Measurements from ENCODE around the gene G6PC2.
"Not testable (repeated sequence)": the region's sequence is repeated elsewhere in the genome, so short reads cannot be mapped to it uniquely, and the experiment has no call there.

G6PC2 gene

GRCh38 chr2:168932174-168932573 lies 31.1 kb downstream of the G6PC2 start:
- not testable (repeated sequence) for H3K36me3 ChIP-seq (ENCODE audit: control insufficient read depth, insufficient read depth, low read length); H3K9me3 ChIP-seq (ENCODE audit: control insufficient read depth, low read length); H3K27me3 ChIP-seq (ENCODE audit: control insufficient read depth, insufficient read depth, low read length); H3K4me3 ChIP-seq (ENCODE audit: low read length); H3K4me1 ChIP-seq (ENCODE audit: control insufficient read depth, insufficient read depth, low read length); H3K9ac ChIP-seq (ENCODE audit: low read length)

- Histone ChIP-seq H3K9ac (ENCODE audit: low read length) (no peak overlapping the region), H3K27me3 (ENCODE audit: control insufficient read depth, insufficient read depth, low read length) (peaks cover 5% of the 10 kb centered on the region), H3K4me3 (ENCODE audit: low read length) (no peak overlapping the region), H3K36me3 (ENCODE audit: control insufficient read depth, insufficient read depth, low read length) (no peaks in the 10 kb centered on the region), H3K4me1 (ENCODE audit: control insufficient read depth, insufficient read depth, low read length) (no peaks in the 10 kb centered on the region), H3K9me3 (ENCODE audit: control insufficient read depth, low read length) (no peaks in the 10 kb centered on the region)
Measured at GRCh38 chr2:168934826-168935225, 33.7 kb downstream of the G6PC2 start.

GRCh38 chr2:168935810-168936581 lies 34.9 kb downstream of the G6PC2 start:
- Histone ChIP-seq H3K27me3 (ENCODE audit: control insufficient read depth, insufficient read depth, low read length) (peaks cover 5% of the 10 kb centered on the region), H3K9ac (ENCODE audit: low read length) (no peak overlapping the region), H3K36me3 (ENCODE audit: control insufficient read depth, insufficient read depth, low read length) (no peaks in the 10 kb centered on the region), H3K4me3 (ENCODE audit: low read length) (no peak overlapping the region), H3K4me1 (ENCODE audit: control insufficient read depth, insufficient read depth, low read length) (no peaks in the 10 kb centered on the region), H3K9me3 (ENCODE audit: control insufficient read depth, low read length) (no peaks in the 10 kb centered on the region)

GRCh38 chr2:168939061-168939460 lies 38.0 kb downstream of the G6PC2 start:
- H3K9ac ChIP-seq (ENCODE audit: low read length), result no peak overlapping the region
- no peaks in the 10 kb centered on the region for H3K4me1 ChIP-seq (ENCODE audit: control insufficient read depth, insufficient read depth, low read length)
- H3K36me3 ChIP-seq (ENCODE audit: control insufficient read depth, insufficient read depth, low read length), result no peaks in the 10 kb centered on the region
- peaks cover 5% of the 10 kb centered on the region for H3K27me3 ChIP-seq (ENCODE audit: control insufficient read depth, insufficient read depth, low read length)
- no peaks in the 10 kb centered on the region for H3K9me3 ChIP-seq (ENCODE audit: control insufficient read depth, low read length)
- no peak overlapping the region for H3K4me3 ChIP-seq (ENCODE audit: low read length)

GRCh38 chr2:168939918-168940317 lies 38.8 kb downstream of the G6PC2 start:
- Histone ChIP-seq H3K27me3 (ENCODE audit: control insufficient read depth, insufficient read depth, low read length) (peaks cover 5% of the 10 kb centered on the region), H3K4me1 (ENCODE audit: control insufficient read depth, insufficient read depth, low read length) (no peaks in the 10 kb centered on the region), H3K9me3 (ENCODE audit: control insufficient read depth, low read length) (no peaks in the 10 kb centered on the region), H3K36me3 (ENCODE audit: control insufficient read depth, insufficient read depth, low read length) (no peaks in the 10 kb centered on the region), H3K4me3 (ENCODE audit: low read length) (no peak overlapping the region), H3K9ac (ENCODE audit: low read length) (no peak overlapping the region)

GRCh38 chr2:168941297-168941696 lies 40.2 kb downstream of the G6PC2 start:
- no peaks in the 10 kb centered on the region for H3K36me3 ChIP-seq (ENCODE audit: control insufficient read depth, insufficient read depth, low read length)
- H3K27me3 ChIP-seq (ENCODE audit: control insufficient read depth, insufficient read depth, low read length), result peaks cover 5% of the 10 kb centered on the region

GRCh38 chr2:168944065-168944464 lies 43.0 kb downstream of the G6PC2 start:
- H3K9ac ChIP-seq (ENCODE audit: low read length), result no peak overlapping the region
- no peaks in the 10 kb centered on the region for H3K9me3 ChIP-seq (ENCODE audit: control insufficient read depth, low read length)
- H3K27me3 ChIP-seq (ENCODE audit: control insufficient read depth, insufficient read depth, low read length), result no peaks in the 10 kb centered on the region
- H3K4me3 ChIP-seq (ENCODE audit: low read length), result no peak overlapping the region
- H3K36me3 ChIP-seq (ENCODE audit: control insufficient read depth, insufficient read depth, low read length), result no peaks in the 10 kb centered on the region
- H3K4me1 ChIP-seq (ENCODE audit: control insufficient read depth, insufficient read depth, low read length), result no peaks in the 10 kb centered on the region

More at GRCh38 chr2:168941297-168941696, 40.2 kb downstream of the G6PC2 start:
- no peaks in the 10 kb centered on the region for H3K9me3 ChIP-seq (ENCODE audit: control insufficient read depth, low read length)
- H3K4me1 ChIP-seq (ENCODE audit: control insufficient read depth, insufficient read depth, low read length), result no peaks in the 10 kb centered on the region
- H3K9ac ChIP-seq (ENCODE audit: low read length), result no peak overlapping the region
- no peak overlapping the region for H3K4me3 ChIP-seq (ENCODE audit: low read length)

GRCh38 chr2:168945508-168945907 lies 44.4 kb downstream of the G6PC2 start:
- H3K9me3 ChIP-seq (ENCODE audit: control insufficient read depth, low read length), result no peaks in the 10 kb centered on the region
- no peaks in the 10 kb centered on the region for H3K27me3 ChIP-seq (ENCODE audit: control insufficient read depth, insufficient read depth, low read length)
- H3K4me1 ChIP-seq (ENCODE audit: control insufficient read depth, insufficient read depth, low read length), result no peaks in the 10 kb centered on the region
- no peak overlapping the region for H3K9ac ChIP-seq (ENCODE audit: low read length)
- no peak overlapping the region for H3K4me3 ChIP-seq (ENCODE audit: low read length)
- no peaks in the 10 kb centered on the region for H3K36me3 ChIP-seq (ENCODE audit: control insufficient read depth, insufficient read depth, low read length)

GRCh38 chr2:168948621-168949212 lies 47.6 kb downstream of the G6PC2 start:
- no peaks in the 10 kb centered on the region for H3K27me3 ChIP-seq (ENCODE audit: control insufficient read depth, insufficient read depth, low read length)
- H3K4me1 ChIP-seq (ENCODE audit: control insufficient read depth, insufficient read depth, low read length), result no peaks in the 10 kb centered on the region
- H3K9ac ChIP-seq (ENCODE audit: low read length), result no peak overlapping the region
- H3K36me3 ChIP-seq (ENCODE audit: control insufficient read depth, insufficient read depth, low read length), result no peaks in the 10 kb centered on the region
- no peaks in the 10 kb centered on the region for H3K9me3 ChIP-seq (ENCODE audit: control insufficient read depth, low read length)
- no peak overlapping the region for H3K4me3 ChIP-seq (ENCODE audit: low read length)

GRCh38 chr2:168949324-168949723 lies 48.2 kb downstream of the G6PC2 start:
- H3K4me1 ChIP-seq (ENCODE audit: control insufficient read depth, insufficient read depth, low read length), result no peaks in the 10 kb centered on the region
- no peaks in the 10 kb centered on the region for H3K9me3 ChIP-seq (ENCODE audit: control insufficient read depth, low read length)
- no peaks in the 10 kb centered on the region for H3K27me3 ChIP-seq (ENCODE audit: control insufficient read depth, insufficient read depth, low read length)
- no peaks in the 10 kb centered on the region for H3K36me3 ChIP-seq (ENCODE audit: control insufficient read depth, insufficient read depth, low read length)
- H3K4me3 ChIP-seq (ENCODE audit: low read length), result no peak overlapping the region
- H3K9ac ChIP-seq (ENCODE audit: low read length), result no peak overlapping the region

- Histone ChIP-seq H3K36me3 (ENCODE audit: control insufficient read depth, insufficient read depth, low read length) (no peaks in the 10 kb centered on the region), H3K4me3 (ENCODE audit: low read length) (no peak overlapping the region), H3K4me1 (ENCODE audit: control insufficient read depth, insufficient read depth, low read length) (no peaks in the 10 kb centered on the region), H3K9me3 (ENCODE audit: control insufficient read depth, low read length) (no peaks in the 10 kb centered on the region), H3K9ac (ENCODE audit: low read length) (no peak overlapping the region), H3K27me3 (ENCODE audit: control insufficient read depth, insufficient read depth, low read length) (no peaks in the 10 kb centered on the region)
Measured at GRCh38 chr2:168951871-168952270, 50.8 kb downstream of the G6PC2 start.

- H3K36me3 ChIP-seq (ENCODE audit: control insufficient read depth, insufficient read depth, low read length), result no peaks in the 10 kb centered on the region
Measured at GRCh38 chr2:168952424-168952823, 51.3 kb downstream of the G6PC2 start.

More at GRCh38 chr2:168952424-168952823, 51.3 kb downstream of the G6PC2 start:
- Histone ChIP-seq H3K4me1 (ENCODE audit: control insufficient read depth, insufficient read depth, low read length) (no peaks in the 10 kb centered on the region), H3K9ac (ENCODE audit: low read length) (no peak overlapping the region), H3K4me3 (ENCODE audit: low read length) (no peak overlapping the region), H3K27me3 (ENCODE audit: control insufficient read depth, insufficient read depth, low read length) (no peaks in the 10 kb centered on the region), H3K9me3 (ENCODE audit: control insufficient read depth, low read length) (no peaks in the 10 kb centered on the region)
